Raji (cell line): Measurements from ENCODE around the gene RAB28.

ENCODE experiments used
- POLR2A ChIP-seq: IDR thresholded peaks from 2 replicates; pipeline ENCODE4 v1.6.1; 2011; ENCODE audit warnings: low read depth, low read length, control low read depth; ENCODE audit not compliant: insufficient read depth

The RAB28 gene

DNA sequence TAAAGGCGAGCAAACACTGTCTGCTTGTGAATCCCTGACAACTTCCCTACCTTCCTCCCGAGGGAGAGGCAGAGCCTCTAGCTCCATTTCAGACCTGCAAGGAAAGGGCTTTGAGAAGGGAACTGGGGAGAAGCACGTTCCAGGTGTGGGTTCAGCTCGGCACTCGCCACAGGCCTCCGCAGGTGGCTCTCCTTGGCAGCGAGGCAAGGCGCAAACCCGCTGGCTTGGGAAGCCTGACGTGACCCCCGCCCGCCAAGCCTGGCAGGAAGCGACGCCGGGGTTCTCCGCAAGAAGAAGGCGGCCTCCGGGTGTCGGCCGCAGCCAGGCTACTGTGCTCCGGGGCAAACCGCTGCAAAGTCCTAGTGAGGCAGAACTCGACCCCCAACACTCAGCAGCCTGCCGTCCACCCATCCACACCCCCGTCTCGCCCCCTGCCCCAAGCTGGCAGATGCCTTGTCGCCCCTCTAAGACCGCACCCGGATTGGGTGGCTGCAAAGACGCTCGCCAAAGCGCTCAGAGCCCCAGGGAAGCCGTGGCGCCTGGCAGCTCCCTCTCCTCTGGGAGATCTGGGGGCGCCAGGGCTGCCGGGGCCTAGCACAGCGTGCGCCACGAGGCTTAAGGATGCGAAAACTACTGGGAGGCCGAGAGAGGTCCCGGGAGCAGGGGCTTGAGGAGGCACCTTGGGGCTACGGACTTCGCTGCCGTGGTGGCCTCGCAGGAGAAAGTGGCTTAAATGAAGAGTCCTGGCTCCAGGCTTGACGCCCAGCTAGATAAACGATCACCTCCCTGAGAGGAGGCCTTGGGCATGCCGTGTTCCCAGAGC is 38.4 kb upstream of the RAB28 start:
- TF ChIP-seq POLR2A: no peak

DNA sequence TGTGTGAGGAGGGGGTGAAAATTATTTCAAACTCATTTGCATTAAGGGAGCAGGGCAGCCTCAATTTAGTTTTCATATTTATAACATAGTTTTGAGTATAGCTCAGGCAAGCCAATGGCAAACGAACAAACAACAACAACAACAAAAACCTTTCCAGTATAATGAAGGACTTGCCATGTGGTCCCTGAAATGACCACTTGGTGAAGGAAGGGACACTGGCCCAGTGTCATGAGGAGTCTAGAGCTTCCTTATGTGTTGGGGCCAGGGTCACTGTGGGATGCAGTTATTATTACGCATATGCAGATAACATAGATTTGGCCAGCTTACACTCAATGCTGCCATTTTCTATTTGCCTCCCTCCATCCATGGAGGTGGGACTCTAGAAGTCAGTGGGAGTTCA is 36.9 kb upstream of the RAB28 start:
- no peak for TF ChIP-seq POLR2A

DNA sequence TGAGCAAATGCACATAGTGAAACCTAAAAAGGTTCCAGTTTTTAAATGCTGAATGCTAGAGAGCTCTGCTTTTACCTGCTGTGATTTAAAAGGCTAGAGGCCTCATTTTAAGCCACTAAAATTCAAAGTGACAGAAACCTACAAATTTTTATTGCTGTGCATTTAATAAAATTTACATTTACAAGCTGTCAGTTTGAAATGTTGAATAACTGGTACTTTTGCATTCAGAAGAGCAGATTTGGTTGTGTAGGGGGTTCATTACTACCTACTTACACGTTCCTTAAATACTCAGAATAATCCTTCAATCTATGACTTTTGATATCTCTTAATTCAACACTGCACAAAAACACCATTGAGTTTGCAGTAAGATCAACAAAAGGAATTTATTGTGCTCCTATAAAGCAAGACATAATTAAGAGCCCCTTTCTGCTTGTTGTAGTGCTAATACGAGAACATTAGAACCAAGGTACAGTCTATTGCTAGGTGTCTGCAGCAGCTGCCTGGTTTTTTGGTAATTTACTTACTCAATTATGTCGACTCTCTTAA is 32.2 kb upstream of the RAB28 start:
- no peak for TF ChIP-seq POLR2A

DNA sequence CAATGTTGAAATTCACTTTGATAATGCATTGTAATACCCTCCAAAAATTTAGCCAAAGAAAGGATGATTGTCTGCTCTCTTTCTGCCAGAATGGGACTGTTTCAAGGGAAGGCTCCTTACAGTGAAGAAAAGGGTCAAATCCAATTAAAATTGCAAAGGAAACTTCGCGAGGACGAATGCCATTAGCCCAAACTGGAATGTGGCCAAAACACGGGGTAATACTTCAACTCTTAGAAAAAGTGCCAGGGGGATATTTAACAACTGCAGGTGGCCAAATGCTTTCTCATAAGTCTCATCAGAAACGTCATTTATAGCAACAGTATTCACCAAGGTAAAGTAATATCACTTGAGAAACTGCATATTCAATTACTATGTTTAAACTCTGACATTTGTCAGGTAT is 31.1 kb upstream of the RAB28 start:
- no peak for TF ChIP-seq POLR2A

DNA sequence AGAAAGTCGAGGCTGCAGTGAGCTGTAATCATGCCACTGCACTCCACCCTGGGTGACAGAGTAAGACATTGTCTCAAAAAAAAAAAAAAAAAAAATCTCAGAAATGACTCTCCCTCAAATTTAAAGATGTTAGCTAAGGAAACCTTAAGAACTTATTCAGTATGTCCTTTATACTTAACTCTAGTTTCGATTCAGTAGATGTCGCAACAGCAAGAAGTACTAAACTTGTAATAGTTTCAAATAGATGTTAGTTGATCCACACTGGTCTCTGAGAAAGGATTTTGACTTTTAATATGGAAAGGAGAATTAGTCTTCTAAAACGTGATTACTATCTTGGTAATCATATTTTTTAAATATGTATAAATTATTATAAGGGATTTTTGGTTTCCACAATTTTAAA is 30.6 kb upstream of the RAB28 start:
- no peak for TF ChIP-seq POLR2A

DNA sequence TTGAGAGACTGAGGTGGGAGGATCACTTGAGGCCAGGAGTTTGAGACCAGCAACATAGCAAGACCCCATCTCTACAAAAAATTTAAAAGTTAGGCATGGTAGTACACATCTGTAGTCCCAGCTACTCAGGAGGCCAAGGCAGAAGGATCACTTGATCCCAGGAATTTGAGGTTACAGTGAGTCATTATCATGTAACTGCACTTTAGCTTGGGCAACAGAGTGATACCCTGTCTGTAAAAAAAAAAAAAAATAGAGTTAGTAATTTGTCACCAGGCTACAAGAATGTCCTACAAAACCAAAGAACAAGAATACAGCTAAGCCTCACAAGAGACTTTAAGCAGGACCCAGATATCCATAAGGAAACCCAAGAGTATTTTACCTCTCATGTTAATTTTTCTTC is 27.0 kb upstream of the RAB28 start:
- no peak for TF ChIP-seq POLR2A

DNA sequence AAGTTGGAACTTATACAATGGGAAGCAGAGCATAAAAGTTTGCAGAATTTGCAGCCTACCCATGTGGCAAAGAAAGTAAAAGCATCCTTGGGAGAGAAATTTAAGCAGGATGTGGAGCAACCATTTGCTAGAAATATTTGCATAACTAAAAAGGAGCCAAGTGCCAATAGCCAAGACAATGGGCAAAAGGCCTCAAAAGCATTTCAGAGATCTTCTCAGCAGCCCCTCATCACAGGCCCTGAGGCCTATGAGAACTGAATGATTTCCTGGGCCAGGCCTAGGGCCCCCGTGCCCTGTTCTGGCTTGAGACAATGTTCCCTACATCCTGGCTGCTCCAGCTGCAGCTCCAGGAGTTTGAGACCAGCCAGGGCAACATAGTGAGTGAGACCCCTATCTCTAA is 25.3 kb upstream of the RAB28 start:
- TF ChIP-seq POLR2A: no peak

DNA sequence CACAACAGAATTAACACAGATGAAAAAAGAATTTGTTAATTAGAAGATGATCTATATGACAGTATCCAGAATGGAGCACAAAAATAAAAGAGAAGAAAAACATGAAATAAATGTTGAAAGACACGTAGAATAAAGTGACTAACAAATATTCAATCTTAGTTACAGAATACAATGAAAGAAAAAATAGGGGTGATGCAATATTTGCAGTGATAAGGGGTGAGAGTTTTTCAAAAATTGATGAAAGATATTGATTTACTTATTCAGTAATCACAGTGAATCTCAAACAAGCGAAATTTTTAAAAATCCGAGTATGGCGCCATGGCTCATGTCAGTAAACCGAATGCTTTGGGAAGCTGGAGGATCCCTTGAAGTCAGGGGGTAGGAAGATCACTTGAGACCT is 20.2 kb upstream of the RAB28 start:
- no peak for TF ChIP-seq POLR2A

DNA sequence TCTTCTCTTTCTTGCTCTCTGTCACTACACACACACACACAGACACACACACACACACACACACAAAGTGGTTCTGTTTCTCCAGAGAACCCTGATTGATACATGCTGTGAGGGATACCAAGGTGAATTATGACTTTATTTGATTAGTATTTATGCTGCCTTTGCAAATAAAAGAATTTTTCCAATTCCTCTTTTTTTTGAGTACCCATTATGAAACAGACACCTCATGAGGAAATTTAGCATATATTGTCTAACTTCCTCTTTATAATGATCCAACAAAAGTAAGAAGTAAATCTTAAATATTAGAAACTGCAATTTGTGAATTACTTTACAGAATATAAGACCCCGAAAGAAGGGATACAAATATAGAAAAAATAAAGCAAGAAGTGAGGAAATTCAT is 14.3 kb upstream of the RAB28 start:
- no peak for TF ChIP-seq POLR2A

DNA sequence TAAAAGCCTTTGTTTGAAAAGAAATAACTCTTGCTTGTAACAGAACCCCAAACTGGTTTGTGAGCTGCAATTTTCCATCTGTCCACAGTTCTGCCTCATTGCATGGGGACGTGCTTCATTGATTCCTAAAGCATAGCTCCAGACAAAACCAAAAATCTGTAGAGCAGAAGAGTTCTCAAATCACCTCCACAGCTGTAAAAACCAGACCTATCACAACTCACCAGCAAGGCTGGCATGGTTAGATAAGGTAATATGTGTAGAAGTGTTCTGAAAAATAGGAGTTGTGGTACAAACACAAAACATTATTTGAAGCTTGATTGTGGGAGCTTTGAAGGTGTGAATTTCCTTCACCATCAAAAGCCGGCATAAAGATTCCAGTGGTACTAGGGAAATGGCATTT is 12.5 kb upstream of the RAB28 start:
- TF ChIP-seq POLR2A: no peak

DNA sequence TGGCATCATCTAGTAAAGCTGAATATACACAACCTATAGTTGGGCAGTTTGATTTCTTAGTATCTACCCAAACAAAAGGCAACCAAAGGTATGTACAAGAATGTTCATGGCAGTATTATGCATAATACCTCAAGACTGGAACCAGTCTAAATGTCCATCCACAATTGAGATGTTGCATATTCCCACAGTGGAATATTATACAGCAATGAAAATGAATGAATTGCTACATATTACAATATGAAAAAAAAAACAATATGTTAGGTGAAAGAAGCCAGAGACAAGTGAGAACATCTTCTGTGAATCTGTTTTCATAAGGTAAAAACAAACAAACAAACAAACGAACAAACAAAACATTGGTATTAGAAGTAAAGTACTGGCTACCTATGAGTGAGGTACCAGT is 11.6 kb upstream of the RAB28 start:
- no peak for TF ChIP-seq POLR2A

DNA sequence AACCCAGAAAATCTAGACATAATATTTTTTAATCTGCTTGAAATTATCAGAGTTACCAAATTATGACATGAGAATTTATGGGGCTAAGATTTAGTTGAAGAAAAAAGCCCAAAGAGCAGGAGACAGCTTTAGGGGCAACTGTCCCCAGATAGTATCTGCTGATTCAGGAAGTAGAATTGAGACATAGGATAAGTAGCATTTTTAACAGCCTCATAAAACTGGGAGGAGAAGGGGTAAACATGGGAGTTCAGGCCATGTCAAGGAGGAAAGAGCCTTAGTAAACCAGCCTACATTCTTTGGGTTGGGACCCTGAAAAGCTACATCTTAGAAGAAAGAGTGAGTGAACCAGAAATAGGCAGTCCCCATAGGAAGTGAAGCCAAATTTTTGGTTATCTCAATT is 9.7 kb upstream of the RAB28 start:
- TF ChIP-seq POLR2A: no peak

DNA sequence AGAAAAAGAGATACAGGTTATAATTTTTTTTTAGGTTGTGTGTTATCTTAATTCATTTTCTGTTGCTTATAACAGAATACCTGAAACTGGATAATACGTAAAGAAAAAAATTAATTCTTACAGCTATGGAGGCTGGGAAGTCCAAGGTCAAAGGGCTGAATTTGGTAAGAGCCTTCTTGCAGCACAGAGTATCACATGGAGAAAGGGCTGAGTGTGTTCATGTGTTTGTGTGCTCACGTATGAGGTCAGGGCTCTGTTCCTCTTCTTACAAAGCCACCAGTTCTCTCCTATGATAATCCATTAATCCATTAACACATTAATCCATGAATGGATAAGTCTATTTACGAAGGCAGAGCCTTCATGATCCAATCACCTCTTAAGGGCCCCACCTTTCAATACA is 8.6 kb upstream of the RAB28 start:
- no peak for TF ChIP-seq POLR2A

DNA sequence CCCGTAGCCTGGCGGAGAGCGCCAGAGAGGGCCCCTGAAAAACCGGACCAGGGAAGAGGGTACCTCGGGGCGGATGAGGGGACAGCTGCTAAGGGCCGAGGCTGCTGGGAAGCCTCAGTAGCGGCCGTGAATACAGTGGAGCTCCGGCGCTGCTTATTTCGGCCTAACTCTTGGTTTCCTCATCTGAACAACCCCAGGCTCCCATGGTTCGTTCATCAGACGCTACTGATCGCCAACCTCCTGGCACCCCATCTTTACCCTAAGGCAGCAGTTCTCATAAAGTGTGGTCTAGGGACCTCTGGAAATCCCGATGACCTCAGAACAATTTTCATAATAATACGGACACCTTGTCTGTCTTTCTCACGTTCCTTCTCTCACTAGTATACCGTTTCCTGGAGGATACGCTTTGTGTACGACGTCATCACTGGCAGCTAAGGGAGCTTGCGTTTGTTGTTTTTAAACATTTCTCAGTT is 645 bp upstream of the RAB28 start:
- no peak for TF ChIP-seq POLR2A

DNA sequence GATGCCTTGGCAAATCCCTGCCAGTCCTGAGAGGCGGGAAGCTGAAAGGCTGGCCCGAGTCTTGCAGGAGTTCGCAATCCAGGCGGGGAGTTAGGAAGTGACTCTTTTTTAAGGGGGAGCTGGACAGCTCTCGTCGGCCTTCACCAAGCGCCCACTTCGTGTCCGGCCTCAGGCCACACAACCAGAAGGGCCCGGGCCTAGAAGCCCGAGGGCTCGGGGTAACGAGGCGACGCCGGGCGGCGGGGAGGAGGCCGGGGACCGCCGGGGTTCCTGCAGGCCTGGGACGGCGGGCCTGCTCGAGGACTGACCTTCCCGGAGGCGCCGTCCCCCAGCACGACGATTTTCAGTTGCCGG is 395 bp downstream of the RAB28 start:
- TF ChIP-seq POLR2A: no peak

DNA sequence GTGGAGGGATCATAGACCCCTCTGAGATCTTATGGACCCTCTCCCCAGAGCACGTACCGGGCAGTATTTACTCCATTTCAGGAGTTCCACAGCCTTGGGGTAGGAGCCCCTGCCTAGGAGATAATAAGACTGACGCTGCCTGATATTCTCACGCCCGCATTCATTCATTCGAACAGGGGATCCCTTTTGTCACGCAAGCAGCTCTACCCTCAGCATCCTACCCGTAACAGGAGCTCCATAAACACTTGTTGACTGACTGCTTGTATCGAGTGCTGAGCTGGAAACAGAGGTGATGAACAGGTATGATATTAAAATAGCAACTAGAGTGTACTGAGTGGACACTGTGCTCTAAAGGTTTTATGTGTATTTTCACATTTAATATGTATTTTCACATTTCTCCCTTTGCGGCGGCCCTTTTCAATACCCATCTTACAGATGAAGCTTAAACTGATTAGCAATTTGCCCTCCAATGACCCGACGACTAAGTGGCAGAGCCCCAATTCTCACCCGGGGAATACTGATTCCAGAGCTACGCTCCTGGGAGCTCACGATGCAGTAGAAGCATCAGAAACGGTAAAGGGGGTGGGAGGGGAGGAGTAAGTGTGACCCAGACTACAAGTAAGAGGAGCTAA is 888 bp downstream of the RAB28 start:
- TF ChIP-seq POLR2A: no peak
